ENCODE measurements around the gene DOCK2.

Gene DOCK2

DNA sequence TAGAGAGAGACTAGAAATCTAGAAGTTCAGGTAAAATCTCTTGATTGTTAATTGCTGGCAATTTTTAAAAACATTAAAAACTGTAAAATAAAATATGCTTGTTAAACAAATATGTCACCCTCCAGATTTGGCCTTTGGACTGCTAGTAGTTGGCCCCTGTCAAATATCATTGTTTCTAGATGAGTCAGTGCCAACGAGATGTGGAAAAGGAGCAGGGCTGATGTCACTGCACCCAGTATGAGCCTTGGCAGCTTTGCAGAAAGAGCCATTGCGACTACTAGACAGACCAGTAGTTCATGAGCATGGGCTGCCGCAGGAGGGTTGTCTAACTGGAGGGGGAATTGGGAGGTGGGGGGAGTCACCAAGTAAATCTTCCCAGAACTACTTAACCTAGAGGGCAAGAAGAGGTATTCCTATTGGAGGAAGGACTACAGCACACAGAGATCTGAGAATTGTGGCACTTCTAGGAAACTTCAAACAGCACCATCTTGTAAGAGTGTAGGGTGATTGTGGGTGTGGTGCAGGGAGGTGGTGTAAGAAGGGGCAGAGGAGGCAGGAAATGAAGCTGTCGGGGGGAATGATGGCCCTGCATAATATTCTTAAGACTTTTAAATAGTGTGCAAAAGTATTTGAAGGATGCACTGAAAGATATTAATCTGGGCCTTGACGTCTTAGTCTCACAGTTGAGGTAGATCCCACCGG is 7.1 kb upstream of the DOCK2 start:
- H3K9me2 ChIP-seq (replicated peaks; ENCODE audit: insufficient read depth, low read length) = no peaks in the 10 kb centered on the region
- H3F3A ChIP-seq (ENCODE audit: insufficient read depth, low read length) = no peaks in the 10 kb centered on the region
- no peak overlapping the region for H3K4me2 ChIP-seq (ENCODE audit: low read depth, low read length)
- no peak overlapping the region for H3K27ac ChIP-seq (ENCODE audit: low read length)
- H3K9me3 ChIP-seq (replicated peaks; ENCODE audit: insufficient read depth, low read length) = no peaks in the 10 kb centered on the region
- H3K27me3 ChIP-seq (replicated peaks; ENCODE audit: insufficient read depth, low read length) = no peaks in the 10 kb centered on the region
- H3K4me1 ChIP-seq (ENCODE audit: low read length) = no peaks in the 10 kb centered on the region
- TF ChIP-seq EZH2 (optimal IDR thresholded peaks at IDR 0.05; ENCODE audit: low read depth, low read length) (no peak), EZH2phosphoT487 (IDR thresholded peaks at IDR 0.05; ENCODE audit: low read length) (no peak)
- TF ChIP-seq, protein P1, sequence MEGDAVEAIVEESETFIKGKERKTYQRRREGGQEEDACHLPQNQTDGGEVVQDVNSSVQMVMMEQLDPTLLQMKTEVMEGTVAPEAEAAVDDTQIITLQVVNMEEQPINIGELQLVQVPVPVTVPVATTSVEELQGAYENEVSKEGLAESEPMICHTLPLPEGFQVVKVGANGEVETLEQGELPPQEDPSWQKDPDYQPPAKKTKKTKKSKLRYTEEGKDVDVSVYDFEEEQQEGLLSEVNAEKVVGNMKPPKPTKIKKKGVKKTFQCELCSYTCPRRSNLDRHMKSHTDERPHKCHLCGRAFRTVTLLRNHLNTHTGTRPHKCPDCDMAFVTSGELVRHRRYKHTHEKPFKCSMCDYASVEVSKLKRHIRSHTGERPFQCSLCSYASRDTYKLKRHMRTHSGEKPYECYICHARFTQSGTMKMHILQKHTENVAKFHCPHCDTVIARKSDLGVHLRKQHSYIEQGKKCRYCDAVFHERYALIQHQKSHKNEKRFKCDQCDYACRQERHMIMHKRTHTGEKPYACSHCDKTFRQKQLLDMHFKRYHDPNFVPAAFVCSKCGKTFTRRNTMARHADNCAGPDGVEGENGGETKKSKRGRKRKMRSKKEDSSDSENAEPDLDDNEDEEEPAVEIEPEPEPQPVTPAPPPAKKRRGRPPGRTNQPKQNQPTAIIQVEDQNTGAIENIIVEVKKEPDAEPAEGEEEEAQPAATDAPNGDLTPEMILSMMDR (IDR thresholded peaks at IDR 0.05; ENCODE audit: low read length) = no peak
- H2AFZ ChIP-seq (ENCODE audit: low read length) = no peak overlapping the region
- no peak overlapping the region for H3K9ac ChIP-seq (ENCODE audit: low read length)
- H3K4me3 ChIP-seq (ENCODE audit: low read length) = no peak overlapping the region
- no peaks in the 10 kb centered on the region for H3K79me2 ChIP-seq (ENCODE audit: low read length)
- no peaks in the 10 kb centered on the region for H3K36me3 ChIP-seq (replicated peaks; ENCODE audit: insufficient read depth, low read length)
- no peak for DNase-seq
- H4K20me1 ChIP-seq (ENCODE audit: insufficient read depth, low read length) = no peaks in the 10 kb centered on the region

DNA sequence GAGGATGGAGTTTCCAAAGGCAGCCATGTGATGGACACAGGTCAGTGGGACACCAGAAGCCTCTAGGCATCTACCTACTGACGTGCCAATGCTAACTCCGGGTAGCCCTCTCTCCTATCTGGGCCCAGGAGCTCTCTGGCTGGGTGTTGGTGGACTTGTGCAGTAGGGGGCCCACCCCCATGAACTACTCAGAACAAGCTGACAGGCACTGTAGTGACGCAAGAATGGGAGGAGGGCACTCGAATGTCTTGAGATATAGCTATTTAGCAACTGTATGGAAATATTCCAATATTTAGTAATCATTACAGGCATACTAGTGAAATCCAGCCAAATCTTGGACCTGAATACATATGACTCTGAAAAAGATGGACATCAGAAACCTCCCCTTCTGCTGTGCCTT is 5.7 kb upstream of the DOCK2 start:
- no peak overlapping the region for H3K9ac ChIP-seq (ENCODE audit: low read length)
- no peaks in the 10 kb centered on the region for H3K9me3 ChIP-seq (replicated peaks; ENCODE audit: insufficient read depth, low read length)
- no peak overlapping the region for H2AFZ ChIP-seq (ENCODE audit: low read length)
- H3K4me3 ChIP-seq (ENCODE audit: low read length) = no peak overlapping the region
- H3F3A ChIP-seq (ENCODE audit: insufficient read depth, low read length) = no peaks in the 10 kb centered on the region
- no peaks in the 10 kb centered on the region for H3K79me2 ChIP-seq (ENCODE audit: low read length)
- no peaks in the 10 kb centered on the region for H4K20me1 ChIP-seq (ENCODE audit: insufficient read depth, low read length)
- no peaks in the 10 kb centered on the region for H3K9me2 ChIP-seq (replicated peaks; ENCODE audit: insufficient read depth, low read length)
- H3K4me1 ChIP-seq (ENCODE audit: low read length) = no peaks in the 10 kb centered on the region
- TF ChIP-seq, protein P1 (IDR thresholded peaks at IDR 0.05; ENCODE audit: low read length) = no peak
- H3K27me3 ChIP-seq (replicated peaks; ENCODE audit: insufficient read depth, low read length) = no peaks in the 10 kb centered on the region
- H3K36me3 ChIP-seq (replicated peaks; ENCODE audit: insufficient read depth, low read length) = no peaks in the 10 kb centered on the region
- no peak overlapping the region for H3K4me2 ChIP-seq (ENCODE audit: low read depth, low read length)
- H3K27ac ChIP-seq (ENCODE audit: low read length) = no peak overlapping the region
- no peak for DNase-seq

DNA sequence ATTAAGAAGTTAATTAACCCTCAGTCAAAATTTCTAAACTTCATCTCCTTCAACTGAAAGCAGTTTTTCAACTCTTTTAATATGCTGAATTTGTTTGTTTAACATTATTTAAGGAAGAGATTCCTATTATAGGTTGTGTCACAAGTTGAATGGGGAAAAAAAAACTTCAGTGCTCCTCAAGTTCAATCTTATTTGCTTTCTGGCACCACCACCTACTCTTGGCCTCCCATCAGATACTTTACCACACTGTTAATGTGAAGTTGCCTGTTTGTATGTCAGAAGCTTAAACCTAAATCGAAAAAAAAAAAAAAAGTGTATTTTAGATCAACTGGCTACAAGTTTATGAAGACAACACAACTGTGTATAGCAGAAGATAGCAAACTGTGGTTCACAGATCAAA is 4.1 kb upstream of the DOCK2 start:
- H3K9me3 ChIP-seq (replicated peaks; ENCODE audit: insufficient read depth, low read length) = no peaks in the 10 kb centered on the region
- no peak overlapping the region for H3K4me3 ChIP-seq (ENCODE audit: low read length)
- TF ChIP-seq EZH2phosphoT487 (IDR thresholded peaks at IDR 0.05; ENCODE audit: low read length) (no peak), EZH2 (optimal IDR thresholded peaks at IDR 0.05; ENCODE audit: low read depth, low read length) (no peak)
- TF ChIP-seq, protein P1 (IDR thresholded peaks at IDR 0.05; ENCODE audit: low read length) = no peak
- no peak for DNase-seq
- H3K79me2 ChIP-seq (ENCODE audit: low read length) = peaks cover 15% of the 10 kb centered on the region
- no peak overlapping the region for H3K27ac ChIP-seq (ENCODE audit: low read length)
- no peaks in the 10 kb centered on the region for H3K4me1 ChIP-seq (ENCODE audit: low read length)
- H3K9me2 ChIP-seq (replicated peaks; ENCODE audit: insufficient read depth, low read length) = no peaks in the 10 kb centered on the region
- H3K36me3 ChIP-seq (replicated peaks; ENCODE audit: insufficient read depth, low read length) = no peaks in the 10 kb centered on the region
- no peaks in the 10 kb centered on the region for H3F3A ChIP-seq (ENCODE audit: insufficient read depth, low read length)
- no peak overlapping the region for H3K9ac ChIP-seq (ENCODE audit: low read length)
- no peak overlapping the region for H3K4me2 ChIP-seq (ENCODE audit: low read depth, low read length)
- no peaks in the 10 kb centered on the region for H4K20me1 ChIP-seq (ENCODE audit: insufficient read depth, low read length)
- no peaks in the 10 kb centered on the region for H3K27me3 ChIP-seq (replicated peaks; ENCODE audit: insufficient read depth, low read length)
- H2AFZ ChIP-seq (ENCODE audit: low read length) = no peak overlapping the region

Data from MM.1S (cell line).